ENCODE measurements around the gene SLU7. TPM values are rescaled to one million over a fixed set of nuclear protein-coding genes. Genes with fewer than 3 reads are reported as not detected.

The SLU7 gene
- total RNA-seq, 1 experiment from 2014 or later = 33.3 TPM

GRCh38 chr5:160462167-160462566 lies 43.3 kb upstream of the SLU7 start:
- H2AFZ ChIP-seq (ENCODE audit: low read length) = no peak overlapping the region
- H3K23ac ChIP-seq (ENCODE audit: insufficient read length, low read depth, low read length) = no peak overlapping the region
- H2BK12ac ChIP-seq (ENCODE audit: insufficient read length, low read depth, low read length) = no peak overlapping the region
- H3K4me1 ChIP-seq (ENCODE audit: insufficient read depth, low read length) = no peaks in the 10 kb centered on the region
- no CpG with 5 or more reads among the region's 2 CpGs for WGBS (ENCODE audit: extremely low coverage, insufficient read length, low lambda C conversion rate)
- H3K56ac ChIP-seq (ENCODE audit: insufficient read length, low read depth, low read length) = no peak overlapping the region
- H3K27ac ChIP-seq (ENCODE audit: insufficient read length, low read depth, low read length) = no peak overlapping the region
- no peak for TF ChIP-seq CTCF (conservative IDR thresholded peaks at IDR 0.05)
- no peaks in the 10 kb centered on the region for H4K20me1 ChIP-seq (ENCODE audit: control insufficient read depth, insufficient read depth, insufficient read length)
- H4K8ac ChIP-seq (replicated peaks; ENCODE audit: insufficient read length, low read depth, low read length) = no peak overlapping the region
- H3K4me2 ChIP-seq (ENCODE audit: insufficient read depth, insufficient read length, low read length) = no peak overlapping the region
- no peaks in the 10 kb centered on the region for H3K23me2 ChIP-seq (ENCODE audit: insufficient read length, low read depth, low read length, poor library complexity, severe bottlenecking)
- H2AK5ac ChIP-seq (ENCODE audit: insufficient read length, low read length) = no peak overlapping the region
- H3K4ac ChIP-seq (ENCODE audit: low read depth, low read length) = no peak overlapping the region
- DNase-seq = no peak
- H3K36me3 Mint-ChIP-seq (ENCODE audit: insufficient read depth in 1 of 3, low read depth in 3 of 3) = peaks cover 0 to 5% (median 2%) of the 10 kb centered on the region in 3 experiments; a peak in 2 of 7 replicates
- no peak overlapping the region for H3K9ac ChIP-seq (ENCODE audit: extremely low read depth, insufficient read length, low read length)
- peaks cover 4 to 9% of the 10 kb centered on the region in 2 experiments; a peak in 3 of 5 replicates for H3K9me3 Mint-ChIP-seq
- no peak overlapping the region for H3T11ph ChIP-seq (ENCODE audit: low read length)
- H3K79me2 ChIP-seq (ENCODE audit: insufficient read depth, low read length) = no peaks in the 10 kb centered on the region
- no peak overlapping the region for H3K27ac Mint-ChIP-seq
- no peaks in the 10 kb centered on the region for H3K9me3 ChIP-seq (ENCODE audit: control insufficient read depth, low read depth, low read length)
- no peaks in the 10 kb centered on the region for H3K27me3 Mint-ChIP-seq (ENCODE audit: low read depth)
- no peak overlapping the region for H2BK20ac ChIP-seq (ENCODE audit: low read depth, low read length, poor library complexity, severe bottlenecking)
- no peak overlapping the region for H2BK15ac ChIP-seq (ENCODE audit: low read depth, low read length)
- H4K91ac ChIP-seq (ENCODE audit: insufficient read length, low read depth, low read length) = no peak overlapping the region
- no peak overlapping the region for H3K18ac ChIP-seq (ENCODE audit: insufficient read length, low read depth, low read length)
- H2BK120ac ChIP-seq (ENCODE audit: low read depth, low read length, poor library complexity, severe bottlenecking) = no peak overlapping the region
- H3K4me1 Mint-ChIP-seq = peaks cover 1 to 6% of the 10 kb centered on the region in 2 experiments; a peak in 3 of 4 replicates
- no peaks in the 10 kb centered on the region for H3K27me3 ChIP-seq (ENCODE audit: insufficient read depth, low read length)
- H3K14ac ChIP-seq (ENCODE audit: insufficient read depth, low read length) = no peak overlapping the region
- no peak overlapping the region for H3K4me3 Mint-ChIP-seq
- H3K79me1 ChIP-seq (ENCODE audit: insufficient read depth, low read depth, low read length, poor library complexity, severe bottlenecking) = no peaks in the 10 kb centered on the region
- H2BK5ac ChIP-seq (ENCODE audit: insufficient read length, low read length) = no peak overlapping the region
- H4K5ac ChIP-seq (ENCODE audit: insufficient read length, low read depth, low read length) = no peak overlapping the region

Data from H9 (cell line).